ENCODE data around the gene ARHGAP18. TPM values are rescaled to one million over a fixed set of nuclear protein-coding genes. Genes with fewer than 3 reads are reported as not detected.

ARHGAP18 gene
- total and polyA plus RNA-seq, 3 donors from 2014 or later = 15.8 to 29.8 (median 23.8) TPM

DNA sequence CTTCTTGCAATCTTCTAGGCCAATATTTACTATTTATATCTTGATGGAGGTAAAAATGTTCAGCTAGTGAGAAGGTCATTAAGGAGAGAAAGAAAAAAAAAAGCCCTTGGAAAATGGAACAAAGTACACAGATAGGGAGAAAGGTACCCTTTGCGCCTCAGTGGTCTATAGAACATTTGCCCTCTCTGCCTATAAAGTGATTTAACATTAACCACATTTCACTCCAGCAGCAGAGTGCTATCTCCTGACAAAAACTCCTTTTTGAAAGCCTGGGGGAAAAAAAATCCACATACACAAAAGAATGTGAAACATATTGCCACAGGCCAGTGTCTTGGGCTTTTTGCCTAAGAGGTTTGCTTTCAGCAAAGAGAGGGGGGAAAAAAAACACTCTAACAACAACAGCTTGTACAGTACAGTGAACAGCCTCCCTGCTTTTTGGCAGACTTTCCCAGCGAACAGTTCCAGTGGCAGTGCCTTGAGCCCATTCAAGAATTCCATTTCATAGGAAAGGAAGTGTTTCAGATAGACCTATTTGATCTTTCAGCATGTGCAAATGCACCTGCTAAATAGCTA lies 695 bp downstream of the ARHGAP18 start:
- 18 to 24% methylated on average over 2 of the region's 2 CpGs for WGBS, 2 donors
- peak overlapping the region; percentile 48 to 66 for H3K4me3 ChIP-seq
- H3K27me3 ChIP-seq = no peaks in the 10 kb centered on the region
- peak; percentile 67 for DNase-seq
- intact Hi-C loops (cut with DNase I; ENCODE audit: low total_unique reads) = no loop called here
- TF ChIP-seq, protein P1, sequence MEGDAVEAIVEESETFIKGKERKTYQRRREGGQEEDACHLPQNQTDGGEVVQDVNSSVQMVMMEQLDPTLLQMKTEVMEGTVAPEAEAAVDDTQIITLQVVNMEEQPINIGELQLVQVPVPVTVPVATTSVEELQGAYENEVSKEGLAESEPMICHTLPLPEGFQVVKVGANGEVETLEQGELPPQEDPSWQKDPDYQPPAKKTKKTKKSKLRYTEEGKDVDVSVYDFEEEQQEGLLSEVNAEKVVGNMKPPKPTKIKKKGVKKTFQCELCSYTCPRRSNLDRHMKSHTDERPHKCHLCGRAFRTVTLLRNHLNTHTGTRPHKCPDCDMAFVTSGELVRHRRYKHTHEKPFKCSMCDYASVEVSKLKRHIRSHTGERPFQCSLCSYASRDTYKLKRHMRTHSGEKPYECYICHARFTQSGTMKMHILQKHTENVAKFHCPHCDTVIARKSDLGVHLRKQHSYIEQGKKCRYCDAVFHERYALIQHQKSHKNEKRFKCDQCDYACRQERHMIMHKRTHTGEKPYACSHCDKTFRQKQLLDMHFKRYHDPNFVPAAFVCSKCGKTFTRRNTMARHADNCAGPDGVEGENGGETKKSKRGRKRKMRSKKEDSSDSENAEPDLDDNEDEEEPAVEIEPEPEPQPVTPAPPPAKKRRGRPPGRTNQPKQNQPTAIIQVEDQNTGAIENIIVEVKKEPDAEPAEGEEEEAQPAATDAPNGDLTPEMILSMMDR (IDR thresholded peaks at IDR 0.05) = no peak
- no peak for TF ChIP-seq POLR2A (IDR thresholded peaks at IDR 0.05)
- H3K9me3 ChIP-seq = no peaks in the 10 kb centered on the region
- peaks cover 3% of the 10 kb centered on the region for H3K4me1 ChIP-seq
- peak overlapping the region; percentile 55 to 66 for H3K27ac ChIP-seq
- H3K36me3 ChIP-seq (ENCODE audit: low read depth, missing control alignments) = no peaks in the 10 kb centered on the region

DNA sequence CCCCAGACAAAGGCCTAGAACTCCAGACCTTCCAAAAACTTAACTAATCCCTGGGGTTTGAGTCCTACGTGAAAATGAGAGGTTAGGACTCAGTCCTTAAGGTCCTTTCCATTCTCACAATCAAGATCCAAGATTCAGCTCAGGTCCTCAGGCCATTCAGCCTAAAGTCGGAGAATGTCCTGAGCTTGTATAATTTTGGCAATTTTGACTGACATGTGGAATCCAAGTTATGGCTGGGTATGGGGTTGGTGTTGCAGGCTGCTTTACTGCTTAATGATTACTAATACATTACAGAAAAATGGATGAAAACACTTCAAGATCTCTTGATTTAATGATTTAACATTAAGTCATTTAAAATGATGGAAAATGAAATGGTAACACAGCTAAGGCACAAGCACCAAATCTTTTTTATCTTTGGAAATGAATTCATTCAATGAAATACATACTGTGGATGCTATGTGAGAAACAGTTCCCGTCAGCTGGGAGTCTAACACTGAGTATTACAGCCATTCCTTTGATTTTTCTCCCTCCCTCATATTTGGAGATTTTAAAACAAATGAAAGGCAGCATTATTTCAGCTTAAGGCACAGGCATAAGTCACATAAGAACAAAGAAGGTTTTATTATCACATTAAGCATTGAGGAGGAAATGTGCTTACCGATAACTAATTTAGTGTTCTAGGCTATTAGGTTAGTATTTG lies 1.3 kb downstream of the ARHGAP18 start:
- H3K27me3 ChIP-seq = no peaks in the 10 kb centered on the region

DNA sequence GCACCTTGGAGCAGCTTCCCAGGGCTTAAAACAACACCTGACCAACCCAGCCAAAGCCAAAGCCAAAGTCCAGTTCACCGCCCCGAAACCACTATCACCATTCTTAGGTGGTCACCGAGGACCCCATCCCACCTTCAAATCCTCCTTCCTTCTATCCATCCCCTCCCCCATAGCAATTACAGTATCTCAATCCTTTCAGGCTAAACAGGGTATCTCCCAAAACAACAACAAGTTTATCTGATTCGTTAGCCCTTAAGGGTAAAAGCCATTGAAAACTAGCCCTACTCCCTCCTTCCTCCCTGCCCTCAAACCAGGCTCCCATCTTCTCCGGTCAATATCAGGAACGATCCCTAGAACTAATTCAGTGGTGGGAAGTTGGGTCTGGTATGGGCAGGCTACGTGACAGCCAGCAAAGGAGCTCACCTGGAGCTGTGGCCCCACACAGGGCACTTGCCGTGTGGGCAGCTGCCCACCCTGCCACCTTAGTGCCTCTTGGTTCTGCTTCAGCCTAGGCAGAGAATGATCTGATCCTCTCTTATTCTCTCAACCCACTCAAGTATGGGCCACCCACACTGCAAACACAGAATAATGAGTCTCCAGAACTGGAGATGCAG lies 2.0 kb downstream of the ARHGAP18 start:
- WGBS, 2 donors = 77 to 79% methylated on average over 8 of the region's 8 CpGs
- intact Hi-C loops (cut with DNase I; ENCODE audit: low total_unique reads) = no loop called here
- H3K27ac ChIP-seq = peak overlapping the region; percentile 60 to 66
- no peaks in the 10 kb centered on the region for H3K27me3 ChIP-seq
- H3K4me1 ChIP-seq = peaks cover 3% of the 10 kb centered on the region
- no peaks in the 10 kb centered on the region for H3K9me3 ChIP-seq
- H3K36me3 ChIP-seq (ENCODE audit: low read depth, missing control alignments) = no peaks in the 10 kb centered on the region
- no peak for DNase-seq
- H3K4me3 ChIP-seq = peak overlapping the region in 1 of 2 donors; percentile 21
- no peak for TF ChIP-seq POLR2A (IDR thresholded peaks at IDR 0.05)
- TF ChIP-seq, protein P1 (IDR thresholded peaks at IDR 0.05) = no peak

More for the DNA sequence above, 1.3 kb downstream of the ARHGAP18 start:
- H3K9me3 ChIP-seq = no peaks in the 10 kb centered on the region
- H3K4me1 ChIP-seq = peaks cover 3% of the 10 kb centered on the region
- H3K36me3 ChIP-seq (ENCODE audit: low read depth, missing control alignments) = no peaks in the 10 kb centered on the region
- peak overlapping the region; percentile 60 to 66 for H3K27ac ChIP-seq
- no peak for DNase-seq
- intact Hi-C loops (cut with DNase I; ENCODE audit: low total_unique reads) = no loop called here
- WGBS, 2 donors = 41 to 44% methylated on average over 4 of the region's 4 CpGs
- peak overlapping the region; percentile 10 to 66 for H3K4me3 ChIP-seq
- TF ChIP-seq POLR2A (IDR thresholded peaks at IDR 0.05) = no peak
- TF ChIP-seq, protein P1 (IDR thresholded peaks at IDR 0.05) = no peak

GRCh38 chr6:129707028-129707427 lies 2.9 kb downstream of the ARHGAP18 start:
- DNase-seq = no peak
- no peak overlapping the region for H3K4me3 ChIP-seq
- H3K36me3 ChIP-seq (ENCODE audit: low read depth, missing control alignments) = no peaks in the 10 kb centered on the region
- H3K27ac ChIP-seq = no peak overlapping the region
- H3K4me1 ChIP-seq = peaks cover 3% of the 10 kb centered on the region
- intact Hi-C loops (cut with DNase I; ENCODE audit: low total_unique reads) = no loop called here
- H3K27me3 ChIP-seq = no peaks in the 10 kb centered on the region
- 84 to 91% methylated on average over 6 of the region's 6 CpGs for WGBS, 2 donors
- H3K9me3 ChIP-seq = no peaks in the 10 kb centered on the region
- TF ChIP-seq, protein P1 (IDR thresholded peaks at IDR 0.05) = no peak
- TF ChIP-seq POLR2A (IDR thresholded peaks at IDR 0.05) = no peak

Measured in testis (tissue), 3 donors.